AG08395 (cell line): ENCODE results near the gene FDPS.
"Not testable (repeated sequence)": the region's sequence is repeated elsewhere in the genome, so short reads cannot be mapped to it uniquely, and the experiment has no call there.

Experiments
- DNase-seq: peaks from one replicate; pipeline ENCODE4 v3.0.0; 2012; ENCODE audit warnings: mixed read lengths, low spot score

FDPS gene

GRCh38 chr1:155285631-155286044 is 23.0 kb upstream of the FDPS start:
- no peak for DNase-seq

- no peak for DNase-seq
Observed at GRCh38 chr1:155286544-155286943, 22.1 kb upstream of the FDPS start.

GRCh38 chr1:155287987-155288543 is 20.6 kb upstream of the FDPS start:
- DNase-seq: no peak

- DNase-seq: not testable (repeated sequence)
Observed at GRCh38 chr1:155291006-155291405, 17.7 kb upstream of the FDPS start.

- DNase-seq: no peak
Observed at GRCh38 chr1:155293086-155293749, 15.4 kb upstream of the FDPS start.

- no peak for DNase-seq
Observed at GRCh38 chr1:155294520-155295182, 14.0 kb upstream of the FDPS start.

- DNase-seq: no peak
Observed at GRCh38 chr1:155295183-155295941, 13.3 kb upstream of the FDPS start.

GRCh38 chr1:155295942-155296267 is 12.8 kb upstream of the FDPS start:
- no peak for DNase-seq

- no peak for DNase-seq
Observed at GRCh38 chr1:155296661-155297060, 12.0 kb upstream of the FDPS start.

GRCh38 chr1:155297384-155297783 is 11.3 kb upstream of the FDPS start:
- DNase-seq: no peak

- no peak for DNase-seq
Observed at GRCh38 chr1:155300024-155300423, 8.6 kb upstream of the FDPS start.

- no peak for DNase-seq
Observed at GRCh38 chr1:155300553-155301329, 7.9 kb upstream of the FDPS start.

GRCh38 chr1:155301342-155301841 is 7.3 kb upstream of the FDPS start, which contains the start of gene PKLR:
Gene PKLR, minus strand, starts transcription at chr1:155301438. Its CDS starts 43 bp downstream, at chr1:155301395.
- no peak for DNase-seq

- no peak for DNase-seq
Observed at GRCh38 chr1:155304558-155305063, 4.1 kb upstream of the FDPS start.

- peak; percentile 56 for DNase-seq
Observed at GRCh38 chr1:155305881-155306391, 2.7 kb upstream of the FDPS start.

GRCh38 chr1:155307247-155307740 is 1.4 kb upstream of the FDPS start:
- DNase-seq: no peak

GRCh38 chr1:155309423-155310021 is 856 bp downstream of the FDPS start:
- DNase-seq: no peak

- no peak for DNase-seq
Observed at GRCh38 chr1:155313261-155313660, 4.6 kb downstream of the FDPS start.

- DNase-seq: no peak
Observed at GRCh38 chr1:155316922-155317321, 8.3 kb downstream of the FDPS start.

- no peak for DNase-seq
Observed at GRCh38 chr1:155318082-155318481, 9.4 kb downstream of the FDPS start.

- no peak for DNase-seq
Observed at GRCh38 chr1:155319536-155319935, 10.9 kb downstream of the FDPS start.
